Karpas-422 (cell line): Measurements from ENCODE around the gene ME3. TPM values are rescaled to one million over a fixed set of nuclear protein-coding genes. Genes with fewer than 3 reads are reported as not detected.

ENCODE experiments used
- DNase-seq: peaks from one replicate; pipeline ENCODE4 v3.0.0-alpha.2; 2015
- H2AFZ ChIP-seq: fragments of 200-600 bp; sonication (generic); 2 replicates; pipeline ENCODE4 v1.6.1; 2014; ENCODE audit warnings: antibody characterized with exemption, low read length, mixed read lengths
- H3K27ac ChIP-seq: fragments of 200-600 bp; sonication (generic); 2 replicates; pipeline ENCODE4 v1.5.1; 2014; ENCODE audit warnings: mild to moderate bottlenecking, low read length, moderate library complexity
- H3K27me3 ChIP-seq: fragments of 200-600 bp; sonication (generic); 2 replicates; pipeline ENCODE4 v1.6.1; 2014; ENCODE audit warnings: low read length, mixed read lengths
- H3K36me3 ChIP-seq: fragments of 200-600 bp; sonication (generic); 2 replicates; pipeline ENCODE4 v1.6.1; 2014; ENCODE audit warnings: low read length, mixed read lengths; ENCODE audit not compliant: insufficient read depth
- H3K4me1 ChIP-seq: fragments of 200-600 bp; sonication (generic); 2 replicates; pipeline ENCODE4 v1.6.1; 2014; ENCODE audit warnings: mild to moderate bottlenecking, low read length, mixed read lengths
- H3K4me2 ChIP-seq: fragments of 200-600 bp; sonication (generic); 2 replicates; pipeline ENCODE4 v1.6.1; 2014; ENCODE audit warnings: low read length, low read depth, mild to moderate bottlenecking; ENCODE audit not compliant: poor library complexity, severe bottlenecking
- H3K4me3 ChIP-seq: fragments of 200-600 bp; sonication (generic); 2 replicates; pipeline ENCODE4 v1.5.1; 2014; ENCODE audit warnings: mild to moderate bottlenecking, antibody characterized with exemption, low read length, mixed read lengths
- H3K79me2 ChIP-seq: fragments of 200-600 bp; sonication (generic); 2 replicates; pipeline ENCODE4 v1.6.1; 2014; ENCODE audit warnings: mild to moderate bottlenecking, low read length, mixed read lengths
- H3K9ac ChIP-seq: fragments of 200-600 bp; sonication (generic); 2 replicates; pipeline ENCODE4 v1.6.0; 2014; ENCODE audit warnings: low read length
- H3K9me2 ChIP-seq: fragments of 200-600 bp; sonication (generic), shearing (Covaris generic); replicated peaks from 2 replicates; pipeline ENCODE4 v1.6.0; 2014; ENCODE audit warnings: mild to moderate bottlenecking, low read length, moderate library complexity; ENCODE audit not compliant: insufficient read depth
- H3K9me3 ChIP-seq: fragments of 300-700, 200-600 bp; sonication (generic); 2 replicates; pipeline ENCODE4 v1.6.1; 2014; ENCODE audit warnings: low read length, mixed read lengths
- H4K20me1 ChIP-seq: fragments of 200-600 bp; sonication (generic); 2 replicates; pipeline ENCODE4 v1.6.1; 2014; ENCODE audit warnings: mild to moderate bottlenecking, antibody characterized with exemption, low read length, low read depth; ENCODE audit not compliant: insufficient read depth
- total RNA-seq: library from RNA; depleted of rRNA; stranded (reverse); fragments of >200 nt; shearing (Covaris generic); gene quantifications from 2 replicates; pipeline ENCODE4 v1.2.3, GENCODE V29; 2014; ENCODE audit warnings: low replicate concordance

ME3 gene
- total RNA-seq, 1 experiment from 2014 or later: not detected

- DNase-seq: no peak
- Histone ChIP-seq H3K4me1 (no peaks in the 10 kb centered on the region), H3K79me2 (no peaks in the 10 kb centered on the region), H3K9me2 (no peaks in the 10 kb centered on the region), H3K9me3 (no peaks in the 10 kb centered on the region), H3K27ac (no peak overlapping the region), H3K4me3 (no peak overlapping the region), H3K27me3 (no peaks in the 10 kb centered on the region), H3K36me3 (no peaks in the 10 kb centered on the region), H3K9ac (no peak overlapping the region), H2AFZ (no peak overlapping the region), H3K4me2 (no peak overlapping the region), H4K20me1 (no peaks in the 10 kb centered on the region)
Observed at GRCh38 chr11:86589856-86590589, 82.4 kb downstream of the ME3 start.

GRCh38 chr11:86589204-86589603 is 83.2 kb downstream of the ME3 start:
- no peaks in the 10 kb centered on the region for H3K9me3 ChIP-seq
- H3K4me2 ChIP-seq: no peak overlapping the region
- H3K9ac ChIP-seq: no peak overlapping the region
- no peaks in the 10 kb centered on the region for H3K79me2 ChIP-seq
- no peaks in the 10 kb centered on the region for H3K4me1 ChIP-seq
- no peak overlapping the region for H3K27ac ChIP-seq
- H3K4me3 ChIP-seq: no peak overlapping the region
- H2AFZ ChIP-seq: no peak overlapping the region
- H4K20me1 ChIP-seq: no peaks in the 10 kb centered on the region
- DNase-seq: no peak
- H3K36me3 ChIP-seq: no peaks in the 10 kb centered on the region
- no peaks in the 10 kb centered on the region for H3K9me2 ChIP-seq
- H3K27me3 ChIP-seq: no peaks in the 10 kb centered on the region

- Histone ChIP-seq H3K36me3 (no peaks in the 10 kb centered on the region), H4K20me1 (no peaks in the 10 kb centered on the region), H2AFZ (no peak overlapping the region), H3K79me2 (no peaks in the 10 kb centered on the region), H3K9me2 (no peaks in the 10 kb centered on the region), H3K27me3 (no peaks in the 10 kb centered on the region), H3K4me2 (no peak overlapping the region), H3K4me3 (no peak overlapping the region), H3K27ac (no peak overlapping the region), H3K4me1 (no peaks in the 10 kb centered on the region), H3K9ac (no peak overlapping the region), H3K9me3 (no peaks in the 10 kb centered on the region)
- no peak for DNase-seq
Observed at GRCh38 chr11:86588566-86589090, 83.8 kb downstream of the ME3 start.

- no peaks in the 10 kb centered on the region for H4K20me1 ChIP-seq
- no peak overlapping the region for H3K4me3 ChIP-seq
- no peak overlapping the region for H3K4me2 ChIP-seq
Observed at GRCh38 chr11:86587264-86588193, 84.9 kb downstream of the ME3 start.

GRCh38 chr11:86586307-86586706 is 86.1 kb downstream of the ME3 start:
- Histone ChIP-seq H3K9me2 (no peaks in the 10 kb centered on the region), H3K36me3 (no peaks in the 10 kb centered on the region), H3K9ac (no peak overlapping the region), H3K4me1 (no peaks in the 10 kb centered on the region), H2AFZ (no peak overlapping the region), H3K4me3 (no peak overlapping the region), H3K27me3 (no peaks in the 10 kb centered on the region), H3K79me2 (no peaks in the 10 kb centered on the region), H3K4me2 (no peak overlapping the region), H3K27ac (no peak overlapping the region), H3K9me3 (no peaks in the 10 kb centered on the region), H4K20me1 (no peaks in the 10 kb centered on the region)
- no peak for DNase-seq

More at GRCh38 chr11:86587264-86588193, 84.9 kb downstream of the ME3 start:
- H3K9ac ChIP-seq: no peak overlapping the region
- no peaks in the 10 kb centered on the region for H3K9me3 ChIP-seq
- H3K79me2 ChIP-seq: no peaks in the 10 kb centered on the region
- H3K36me3 ChIP-seq: no peaks in the 10 kb centered on the region
- no peak overlapping the region for H3K27ac ChIP-seq
- no peaks in the 10 kb centered on the region for H3K9me2 ChIP-seq
- DNase-seq: no peak
- H3K27me3 ChIP-seq: no peaks in the 10 kb centered on the region
- no peak overlapping the region for H2AFZ ChIP-seq
- H3K4me1 ChIP-seq: no peaks in the 10 kb centered on the region

- Histone ChIP-seq H3K27me3 (no peaks in the 10 kb centered on the region; the same call in 1 of the 2 replicates), H3K4me3 (no peak overlapping the region), H4K20me1 (no peaks in the 10 kb centered on the region), H3K36me3 (no peaks in the 10 kb centered on the region), H3K9me3 (no peaks in the 10 kb centered on the region), H2AFZ (no peak overlapping the region), H3K4me1 (no peaks in the 10 kb centered on the region), H3K79me2 (no peaks in the 10 kb centered on the region), H3K27ac (no peak overlapping the region), H3K9ac (no peak overlapping the region), H3K9me2 (no peaks in the 10 kb centered on the region), H3K4me2 (no peak overlapping the region)
- DNase-seq: no peak
Observed at GRCh38 chr11:86582898-86583297, 89.5 kb downstream of the ME3 start.

- H3K79me2 ChIP-seq: no peaks in the 10 kb centered on the region
- H3K36me3 ChIP-seq: no peaks in the 10 kb centered on the region
- H3K9me3 ChIP-seq: no peaks in the 10 kb centered on the region
- no peak overlapping the region for H3K4me3 ChIP-seq
- no peak overlapping the region for H3K27ac ChIP-seq
- H2AFZ ChIP-seq: no peak overlapping the region
- no peak overlapping the region for H3K4me2 ChIP-seq
- no peaks in the 10 kb centered on the region for H4K20me1 ChIP-seq
- H3K9me2 ChIP-seq: no peaks in the 10 kb centered on the region
- H3K9ac ChIP-seq: no peak overlapping the region
- DNase-seq: no peak
- H3K4me1 ChIP-seq: no peaks in the 10 kb centered on the region
- H3K27me3 ChIP-seq: no peaks in the 10 kb centered on the region; the same call in 1 of the 2 replicates
Observed at GRCh38 chr11:86580535-86580934, 91.9 kb downstream of the ME3 start.

GRCh38 chr11:86579406-86579731 is 93.0 kb downstream of the ME3 start:
- Histone ChIP-seq H3K9me2 (no peaks in the 10 kb centered on the region), H3K27me3 (no peaks in the 10 kb centered on the region; the same call in 1 of the 2 replicates), H3K4me1 (no peaks in the 10 kb centered on the region), H2AFZ (no peak overlapping the region), H3K9me3 (no peaks in the 10 kb centered on the region), H3K36me3 (no peaks in the 10 kb centered on the region), H3K9ac (no peak overlapping the region), H3K79me2 (no peaks in the 10 kb centered on the region), H3K4me2 (no peak overlapping the region), H3K4me3 (no peak overlapping the region), H3K27ac (no peak overlapping the region), H4K20me1 (no peaks in the 10 kb centered on the region)
- DNase-seq: no peak
